Jurkat, Clone E6-1 (cell line): ENCODE data around the gene RASA2.
"Not testable (repeated sequence)": the region's sequence is repeated elsewhere in the genome, so short reads cannot be mapped to it uniquely, and the experiment has no call there.

ENCODE experiments used
- DNase-seq: peaks from one replicate; pipeline ENCODE4 v3.0.0-alpha.2; 2011; ENCODE audit warnings: low read depth, low spot score
- H3K4me3 ChIP-seq: 2 replicates; pipeline ENCODE4 v1.5.1; 2011; ENCODE audit warnings: mild to moderate bottlenecking, low read length, control low read depth, moderate library complexity

Gene RASA2

DNA sequence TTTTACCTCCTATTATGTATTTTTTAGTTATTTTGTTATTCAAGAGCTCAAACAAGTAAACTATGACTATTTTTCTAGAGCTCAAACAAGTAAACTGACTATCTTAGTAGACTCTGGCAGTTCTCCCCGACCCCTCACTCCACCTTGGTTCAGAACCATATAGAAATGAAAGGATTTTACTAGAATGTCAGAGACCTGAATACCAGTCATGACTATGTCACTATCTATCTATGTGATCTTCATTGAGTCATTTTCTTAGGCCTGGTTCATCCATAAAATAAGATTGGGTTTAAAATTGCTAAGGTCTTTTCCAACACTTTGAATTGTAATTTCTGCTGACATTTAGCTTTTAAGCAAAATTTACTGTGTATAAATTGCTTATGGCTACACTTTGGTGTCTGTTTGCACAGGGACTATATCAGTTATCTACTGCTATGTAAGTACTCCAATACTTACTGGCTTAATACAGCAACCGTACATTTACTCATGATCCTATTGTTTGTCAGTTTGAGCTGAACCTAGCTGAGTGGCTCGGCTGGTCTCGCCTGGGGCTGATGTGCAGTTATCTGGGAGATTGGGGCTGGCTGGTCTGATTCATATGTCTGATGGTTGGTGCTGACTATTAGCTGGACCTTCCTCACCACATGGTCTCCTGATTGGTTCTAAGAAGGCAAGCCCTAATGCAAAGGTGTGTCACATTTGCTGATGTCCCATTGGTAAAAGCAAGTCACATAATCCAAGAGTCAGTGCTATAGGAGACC is 37.0 kb downstream of the RASA2 start:
- no peak overlapping the region for H3K4me3 ChIP-seq
- DNase-seq, result no peak

DNA sequence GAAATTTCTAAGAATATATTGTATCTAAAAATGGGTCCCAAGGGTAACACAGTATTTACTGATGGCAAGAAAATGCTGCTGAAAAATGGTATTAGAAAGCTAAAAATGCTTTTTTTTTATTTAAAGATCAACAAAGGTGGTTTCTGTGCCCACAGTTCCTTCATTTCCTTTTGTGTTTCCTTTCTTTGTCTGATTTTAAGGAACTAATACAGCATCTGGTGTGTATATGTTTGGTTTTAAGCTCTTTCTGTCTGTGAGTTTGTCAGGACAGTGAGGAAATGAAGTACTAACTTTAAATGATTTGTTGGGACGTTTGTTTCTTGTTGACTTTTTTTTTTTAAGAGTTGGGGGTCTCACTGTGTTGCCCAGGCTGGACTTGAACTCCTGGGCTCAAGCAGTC is 38.2 kb downstream of the RASA2 start:
- no peak for DNase-seq
- no peak overlapping the region for H3K4me3 ChIP-seq

GRCh38 chr3:141525814-141526213 is 39.0 kb downstream of the RASA2 start:
- no peak for DNase-seq
- no peak overlapping the region for H3K4me3 ChIP-seq

GRCh38 chr3:141526709-141527108 is 39.9 kb downstream of the RASA2 start:
- no peak overlapping the region for H3K4me3 ChIP-seq

DNA sequence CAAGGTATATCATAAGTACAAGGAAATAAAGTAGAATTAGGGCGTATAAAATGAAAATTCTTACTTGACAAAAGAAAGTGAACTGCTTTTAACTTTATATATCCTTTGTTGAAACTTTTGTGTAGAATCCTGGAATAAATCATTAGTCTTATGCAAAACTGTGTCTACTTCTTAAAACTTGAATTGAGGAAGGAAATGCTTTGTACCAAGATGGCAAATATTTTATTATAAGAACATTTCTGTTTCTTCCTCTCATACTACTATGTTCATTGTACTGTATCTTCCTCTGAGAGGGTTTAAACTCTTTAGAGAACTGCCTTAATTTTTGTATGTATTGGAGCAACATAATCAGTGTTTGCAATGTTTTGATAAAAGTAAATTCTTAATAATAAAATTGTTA is 42.0 kb downstream of the RASA2 start:
- H3K4me3 ChIP-seq, result no peak overlapping the region
- no peak for DNase-seq

More at GRCh38 chr3:141526709-141527108, 39.9 kb downstream of the RASA2 start:
- DNase-seq, result no peak

DNA sequence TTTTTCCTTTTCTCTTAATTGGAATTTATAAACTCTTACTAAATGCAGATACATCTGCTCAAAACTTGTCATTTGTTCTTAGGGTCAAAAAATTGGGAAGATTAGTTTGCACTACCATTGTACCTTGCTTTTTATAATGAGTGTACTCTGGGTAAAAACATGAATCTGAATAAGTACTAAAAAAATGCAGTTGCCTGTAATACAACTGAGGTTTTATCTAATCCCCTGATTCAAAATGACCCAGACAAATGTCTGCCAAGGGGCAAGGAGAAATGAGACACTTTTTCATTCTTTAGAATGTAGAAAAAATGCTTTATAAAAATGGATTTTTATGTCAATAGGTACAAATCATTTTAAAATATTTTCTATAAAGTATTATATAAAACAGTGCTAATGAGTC is 42.4 kb downstream of the RASA2 start:
- no peak for DNase-seq
- H3K4me3 ChIP-seq, result no peak overlapping the region

GRCh38 chr3:141529717-141530414 is 43.0 kb downstream of the RASA2 start:
- DNase-seq, result no peak
- H3K4me3 ChIP-seq, result no peak overlapping the region

DNA sequence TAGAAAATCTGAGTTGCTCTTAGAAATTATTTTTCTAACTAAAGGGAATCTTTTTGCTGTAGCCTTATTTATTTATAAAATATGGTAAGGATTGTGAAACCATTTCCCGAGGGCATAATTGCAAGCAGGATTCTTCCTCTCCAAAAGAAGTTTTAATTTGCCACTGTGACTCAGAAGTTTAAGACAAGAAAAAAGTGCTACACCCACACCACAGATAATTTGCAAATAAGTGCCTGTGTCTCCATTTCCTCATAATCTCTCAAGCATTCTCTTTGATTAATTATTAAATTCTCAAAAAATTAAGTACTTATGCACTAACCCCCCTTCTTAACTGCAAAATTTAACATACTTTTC is 43.6 kb downstream of the RASA2 start:
- H3K4me3 ChIP-seq, result no peak overlapping the region
- DNase-seq, result no peak

DNA sequence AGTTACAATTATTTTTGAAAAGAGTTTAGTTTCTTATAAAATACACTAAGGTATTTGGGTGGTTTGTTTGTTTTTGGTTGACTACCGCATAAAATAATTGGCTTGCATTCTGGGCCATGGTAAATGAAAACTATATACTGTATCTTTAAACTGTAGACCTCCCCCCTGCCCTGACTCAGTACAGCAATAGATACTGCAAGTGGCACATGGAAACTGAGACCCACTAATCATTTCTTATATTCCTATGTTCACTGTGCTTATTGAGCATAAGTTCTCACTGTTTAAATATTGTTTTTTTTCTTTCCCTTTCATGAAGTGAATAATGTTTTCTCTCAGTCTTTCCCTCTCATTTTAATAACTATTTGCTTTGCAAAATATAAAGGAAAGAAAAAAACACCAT is 45.8 kb downstream of the RASA2 start:
- DNase-seq, result no peak
- H3K4me3 ChIP-seq, result no peak overlapping the region

- DNase-seq, result not testable (repeated sequence)
These were observed 49.2 kb downstream of the RASA2 start for GRCh38 chr3:141536017-141536416.

GRCh38 chr3:141537856-141538255 is 51.0 kb downstream of the RASA2 start:
- no peak for DNase-seq
- no peak overlapping the region for H3K4me3 ChIP-seq

More at GRCh38 chr3:141536017-141536416, 49.2 kb downstream of the RASA2 start:
- not testable (repeated sequence) for H3K4me3 ChIP-seq

GRCh38 chr3:141538568-141539240 is 51.9 kb downstream of the RASA2 start:
- no peak for DNase-seq
- no peak overlapping the region for H3K4me3 ChIP-seq

- H3K4me3 ChIP-seq, result no peak overlapping the region
- DNase-seq, result no peak
These were observed 52.8 kb downstream of the RASA2 start for GRCh38 chr3:141539431-141540187.

- no peak overlapping the region for H3K4me3 ChIP-seq
- DNase-seq, result no peak
These were observed 53.7 kb downstream of the RASA2 start for GRCh38 chr3:141540531-141540930.

DNA sequence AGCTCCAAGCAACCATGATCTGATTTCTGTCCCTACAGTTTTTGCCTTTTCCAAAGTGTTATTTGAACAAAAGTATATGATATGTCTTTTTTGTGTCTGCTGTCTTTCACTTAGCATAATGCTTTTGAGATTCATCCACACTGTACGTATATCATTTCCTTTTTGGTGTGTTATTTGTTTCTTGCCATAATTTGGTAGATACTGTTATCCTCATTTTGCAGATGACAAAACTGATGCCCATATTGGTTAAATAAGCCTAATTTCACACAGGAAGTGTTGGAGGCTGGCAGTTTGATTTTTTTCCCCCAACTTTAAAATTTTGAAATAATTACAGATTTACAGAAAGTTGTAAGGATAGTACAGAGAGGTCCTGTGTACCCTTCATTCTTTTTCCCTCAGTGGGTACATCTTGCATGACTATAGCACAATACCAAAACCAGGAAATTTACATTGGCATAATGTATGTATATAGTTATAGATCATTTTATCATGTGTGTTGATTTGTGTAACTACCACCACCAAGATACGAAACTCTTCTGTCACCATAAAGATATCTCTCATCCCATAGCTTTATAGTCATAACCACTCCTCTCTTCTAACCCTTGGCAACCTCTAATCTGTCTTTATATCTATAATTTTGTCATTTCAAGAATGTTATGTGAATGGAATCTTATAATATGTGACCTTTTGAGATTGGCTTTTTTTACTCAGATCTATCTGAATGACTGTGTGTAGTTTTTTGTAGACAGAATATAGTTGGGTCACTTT is 55.6 kb downstream of the RASA2 start:
- H3K4me3 ChIP-seq, result no peak overlapping the region
- DNase-seq, result no peak

- no peak overlapping the region for H3K4me3 ChIP-seq
- no peak for DNase-seq
These were observed 56.2 kb downstream of the RASA2 start for GRCh38 chr3:141542989-141543388.

DNA sequence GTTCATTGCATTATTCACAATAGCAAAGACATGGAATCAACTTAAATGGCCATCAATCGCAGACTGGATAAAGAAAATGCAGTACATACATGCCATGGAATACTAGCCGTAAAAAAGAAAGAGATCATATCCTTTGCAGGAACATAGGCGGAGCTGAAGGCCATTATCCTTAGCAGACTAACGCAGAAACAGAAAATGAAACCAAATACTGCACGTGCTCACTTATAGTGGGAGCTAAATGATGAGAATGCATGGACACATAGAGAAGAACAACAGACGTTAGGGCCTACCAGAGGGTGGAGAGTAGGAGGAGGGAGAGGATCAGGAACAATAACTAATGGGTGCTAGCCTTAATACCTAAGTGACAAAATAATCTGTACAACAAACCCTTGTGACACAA is 57.9 kb downstream of the RASA2 start:
- DNase-seq, result no peak
- H3K4me3 ChIP-seq, result no peak overlapping the region

DNA sequence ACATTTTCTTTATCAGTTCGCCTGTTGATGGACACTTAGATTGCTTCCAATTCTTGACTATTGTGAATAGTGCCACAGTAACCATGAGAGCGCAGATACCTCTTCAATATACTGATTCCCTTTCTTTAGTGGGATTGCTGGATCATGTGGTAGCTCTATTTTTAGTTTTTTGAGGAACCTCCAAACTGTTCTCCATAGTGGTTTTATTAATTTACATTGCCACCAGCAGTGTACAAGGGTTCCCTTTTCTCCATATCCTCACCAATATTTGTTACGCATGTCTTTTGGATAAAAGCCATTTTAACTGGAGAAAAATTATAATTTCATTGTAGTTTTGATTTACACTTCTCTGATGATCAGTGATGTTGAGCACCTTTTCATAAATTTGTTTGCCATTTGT is 59.3 kb downstream of the RASA2 start:
- H3K4me3 ChIP-seq, result no peak overlapping the region
- DNase-seq, result no peak

GRCh38 chr3:141546586-141546985 is 59.8 kb downstream of the RASA2 start:
- no peak overlapping the region for H3K4me3 ChIP-seq
- no peak for DNase-seq
